T-helper 1 cell (primary cell): ENCODE data around the gene LMAN1L.

ENCODE experiments used
- DNase-seq, 5 donors: peaks; one replicate each; pipeline ENCODE4 v3.0.0-alpha.2; 2012 to 2020
- total RNA-seq, 4 donors: gene quantifications; one replicate each; lab custom pipeline; 2026; lab: John Stamatoyannopoulos, UW

LMAN1L gene
- 0 to 0.08 (median 0) reads per million in 4 donors for total RNA-seq

- DNase-seq = no peak
Observed at GRCh38 chr15:74812533-74812932, at the start of gene LMAN1L. LMAN1L (plus strand) TSS chr15:74812835; CDS start chr15:74812855, 20 bp downstream.

DNA sequence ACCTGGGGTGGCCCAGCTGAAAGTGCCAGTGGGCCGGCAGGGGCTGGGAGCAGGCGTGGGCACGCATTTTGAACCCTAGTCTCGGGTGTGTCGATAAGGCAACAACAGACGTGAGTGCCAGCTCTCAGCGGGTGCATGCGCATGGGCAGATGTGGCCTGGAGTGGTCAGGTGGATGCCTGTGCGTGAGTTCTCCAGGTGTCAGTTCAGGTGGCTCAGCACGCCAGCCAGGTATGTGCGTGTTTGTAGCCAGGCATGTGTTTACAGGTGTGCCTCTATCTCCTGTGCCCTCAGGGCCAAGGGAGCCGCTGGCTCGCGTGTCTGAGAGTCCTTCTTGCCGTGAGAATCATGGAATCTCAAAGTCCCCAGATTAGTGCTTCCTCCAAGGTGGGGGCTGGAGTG lies 49.2 kb upstream of the LMAN1L start:
- DNase-seq = no peak

DNA sequence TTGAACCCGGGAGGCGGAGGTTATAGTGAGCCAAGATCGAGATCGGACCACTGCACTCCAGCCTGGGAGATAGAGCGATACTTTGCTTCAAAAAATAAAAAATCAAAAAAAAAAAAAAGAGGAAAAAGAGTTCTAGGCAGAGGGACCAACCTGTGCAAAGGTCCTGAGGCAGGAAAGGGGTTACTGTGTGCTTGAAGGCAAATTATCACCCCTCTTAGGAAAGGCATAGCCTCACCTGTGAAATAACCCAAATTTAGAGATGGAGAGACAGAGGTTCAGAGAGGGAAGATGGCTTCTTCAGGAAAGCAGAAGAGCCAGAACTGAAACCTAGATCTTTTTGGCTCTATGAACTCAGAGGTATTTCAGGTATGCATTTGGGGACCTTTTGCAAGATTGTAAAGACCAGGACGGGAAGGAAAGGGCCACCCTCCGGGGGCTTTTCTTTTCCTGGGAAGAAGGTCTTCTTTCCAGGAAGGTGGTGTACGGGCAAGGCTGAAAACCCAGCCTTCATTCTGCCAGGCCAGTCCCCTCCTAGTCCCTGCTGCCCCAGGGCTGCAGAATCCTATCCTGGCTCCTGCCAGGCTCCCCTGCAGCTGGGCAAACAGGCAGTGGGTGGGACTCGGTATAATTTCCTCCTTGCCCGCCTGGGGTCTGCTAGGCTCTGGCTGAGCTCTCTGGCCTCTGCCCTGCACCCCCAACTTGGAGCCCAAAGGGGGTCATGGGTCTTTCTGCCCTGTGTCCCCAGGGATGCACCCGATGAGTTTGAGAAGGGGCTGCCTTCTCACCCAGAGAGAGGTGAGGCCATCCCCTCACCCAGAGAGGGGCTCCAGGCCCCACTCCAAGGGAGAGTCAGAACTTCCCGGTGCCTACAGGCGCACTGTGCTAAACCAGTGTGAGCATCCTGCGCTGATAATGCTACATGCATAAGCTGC lies 45.2 kb upstream of the LMAN1L start:
- DNase-seq = no peak

- no peak for DNase-seq
Observed at GRCh38 chr15:74768099-74768770, 44.4 kb upstream of the LMAN1L start.

DNA sequence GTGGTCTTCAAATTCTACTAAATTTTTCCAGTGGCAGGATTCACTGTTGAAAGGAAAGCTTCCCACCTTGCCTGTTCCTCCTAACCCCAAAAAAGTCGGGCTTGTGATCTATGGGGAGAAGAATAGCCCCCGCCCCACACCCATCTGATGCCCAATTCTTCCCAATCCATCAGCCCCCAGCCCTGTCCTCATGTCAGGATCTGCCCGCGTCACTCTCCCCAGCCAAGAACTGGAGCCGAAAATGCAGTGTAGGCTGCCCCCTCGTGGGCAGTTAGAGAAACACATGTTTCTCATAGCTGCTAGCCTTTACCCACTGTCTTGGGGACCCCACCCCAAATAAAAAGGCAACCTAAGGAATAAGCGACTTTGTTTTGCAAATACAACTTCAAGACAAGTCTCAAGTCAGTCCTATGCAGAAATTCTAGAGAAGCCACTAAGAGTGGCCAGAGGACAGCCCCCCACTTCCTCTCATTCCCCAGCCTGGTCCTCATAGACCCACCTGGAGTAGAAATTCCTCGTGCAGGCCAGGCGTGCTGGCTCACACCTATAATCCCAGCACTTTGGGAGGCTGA lies 43.8 kb upstream of the LMAN1L start:
- DNase-seq = peak in 4 of 5 donors; percentile 47 to 61 (median 56)

GRCh38 chr15:74769463-74770025 lies 43.1 kb upstream of the LMAN1L start:
- no peak for DNase-seq

- no peak for DNase-seq
Observed at GRCh38 chr15:74770211-74770903, 42.3 kb upstream of the LMAN1L start.

DNA sequence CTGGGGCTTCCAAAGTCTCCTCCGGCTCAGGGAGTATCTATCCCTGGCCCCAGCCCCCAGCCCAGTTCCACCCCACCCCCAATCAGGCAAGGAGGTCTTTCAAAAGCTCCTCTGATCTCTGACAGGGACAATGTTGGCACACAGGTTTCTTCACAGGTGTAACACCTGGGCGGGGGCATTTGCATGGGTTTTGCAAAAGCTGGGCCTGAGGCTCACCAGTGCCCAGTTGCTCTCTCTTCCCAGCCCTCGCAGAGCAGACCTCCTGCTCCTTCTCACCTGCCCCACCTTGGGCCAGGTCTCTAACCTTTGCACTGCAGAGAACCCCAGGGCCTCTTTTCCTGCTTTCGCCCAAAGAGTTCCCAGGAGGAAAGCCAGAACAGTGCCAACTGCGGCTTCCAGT lies 39.3 kb upstream of the LMAN1L start:
- DNase-seq = no peak

GRCh38 chr15:74773731-74774252 lies 38.8 kb upstream of the LMAN1L start:
- no peak for DNase-seq

GRCh38 chr15:74775132-74775562 lies 37.5 kb upstream of the LMAN1L start:
- DNase-seq = no peak

DNA sequence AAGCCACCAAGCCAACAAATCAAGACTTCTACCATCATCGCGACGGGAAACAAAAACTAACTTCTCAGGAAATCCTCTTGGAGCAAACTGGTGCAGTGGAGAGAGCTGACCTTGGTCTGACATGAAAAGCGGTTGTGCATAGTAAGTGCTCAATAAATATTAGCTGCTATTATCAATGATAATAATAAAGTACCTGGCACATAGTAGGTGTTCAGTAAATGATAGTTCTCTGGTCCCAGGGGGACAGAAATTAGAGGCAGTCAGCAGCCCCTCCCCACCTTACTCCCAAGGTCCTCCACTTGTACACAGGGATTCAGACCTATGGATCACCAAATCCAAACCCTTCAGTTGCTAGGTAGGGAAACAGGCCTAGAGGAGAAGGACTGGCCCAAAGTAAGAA lies 36.7 kb upstream of the LMAN1L start:
- no peak for DNase-seq

DNA sequence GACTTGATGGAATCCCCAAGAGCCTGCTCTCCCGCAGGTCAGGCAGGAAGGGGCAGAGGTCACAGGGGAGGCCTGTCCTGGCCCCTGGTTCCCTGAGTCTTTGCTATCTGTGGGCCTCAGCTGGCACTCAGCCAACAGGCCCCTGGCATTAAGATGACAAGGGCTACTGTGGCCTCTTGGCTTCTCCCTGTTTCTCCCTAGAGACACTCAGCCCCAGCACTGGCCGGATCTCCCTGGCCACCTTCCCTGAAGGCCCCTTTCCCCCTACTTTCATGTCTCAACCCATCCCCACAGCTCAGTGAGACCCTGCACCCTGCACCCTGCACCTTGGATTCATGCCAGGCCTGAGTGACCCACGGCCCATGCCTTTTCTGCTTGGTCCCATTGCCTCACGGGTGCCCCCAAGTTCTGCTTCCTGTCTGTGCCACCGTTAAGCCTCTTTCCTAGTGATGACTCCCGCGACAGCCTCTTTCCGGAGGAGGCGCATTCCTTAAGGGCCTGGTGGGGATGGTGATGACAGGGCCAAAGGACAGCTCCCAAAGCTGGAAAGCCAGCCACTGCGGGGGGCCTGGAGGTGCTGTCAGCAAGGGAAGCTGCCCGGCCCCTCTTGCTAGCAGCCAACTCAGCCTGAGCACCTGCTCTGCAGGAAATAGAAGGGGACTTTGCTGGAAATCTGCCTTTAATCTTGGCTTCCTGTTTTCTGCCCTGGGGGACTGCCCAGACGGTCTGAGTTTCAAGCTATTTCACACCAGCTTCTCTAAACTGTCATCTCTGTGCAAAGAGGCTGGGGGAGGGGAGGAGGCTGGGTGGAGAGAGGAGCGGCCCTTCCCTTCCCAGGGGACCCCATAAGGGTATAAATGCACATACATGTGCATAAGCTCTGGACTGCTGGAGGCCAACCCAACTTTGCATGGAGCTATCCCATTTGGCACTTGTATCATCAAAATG lies 35.5 kb upstream of the LMAN1L start:
- peak in 4 of 5 donors; percentile 50 to 85 (median 54) for DNase-seq

- DNase-seq = no peak
Observed at GRCh38 chr15:74777769-74778598, 34.7 kb upstream of the LMAN1L start.

GRCh38 chr15:74778599-74778970 lies 34.0 kb upstream of the LMAN1L start:
- no peak for DNase-seq

- DNase-seq = no peak
Observed at GRCh38 chr15:74779162-74779648, 33.4 kb upstream of the LMAN1L start.

- peak in 2 of 5 donors; percentile 36 to 84 for DNase-seq
Observed at GRCh38 chr15:74780523-74781430, 31.9 kb upstream of the LMAN1L start.

- DNase-seq = peak; percentile 61 to 86 (median 72)
Observed at GRCh38 chr15:74781431-74782258, 31.0 kb upstream of the LMAN1L start, which contains the start of gene CSK. CSK (plus strand) TSS chr15:74782080; CDS start chr15:74798298, 16,218 bp downstream.
